ENCODE measurements around the gene MPHOSPH8.

MPHOSPH8 gene

GRCh38 chr13:19589312-19589711 lies 44.1 kb upstream of the MPHOSPH8 start:
- Histone ChIP-seq H3K79me2 (ENCODE audit: control insufficient read depth, low read length) (no peaks in the 10 kb centered on the region), H3K36me3 (ENCODE audit: control insufficient read depth, low read length) (no peaks in the 10 kb centered on the region), H3F3A (ENCODE audit: control insufficient read depth, insufficient read depth) (peaks cover 3% of the 10 kb centered on the region; the same call in 1 of the 2 replicates), H3K27ac (ENCODE audit: low read depth, low read length) (no peak overlapping the region), H3K4me1 (ENCODE audit: control insufficient read depth, low read length) (peaks cover 16% of the 10 kb centered on the region), H3K9me2 (replicated peaks; ENCODE audit: control insufficient read depth, low read length) (no peaks in the 10 kb centered on the region), H3K4me2 (ENCODE audit: low read length) (no peak overlapping the region), H4K20me1 (ENCODE audit: control insufficient read depth, insufficient read depth, low read depth, low read length) (no peaks in the 10 kb centered on the region), H3K27me3 (ENCODE audit: control insufficient read depth, low read length) (no peaks in the 10 kb centered on the region; the same call in 1 of the 2 replicates), H3K9me3 (ENCODE audit: control insufficient read depth, insufficient read depth, low read length) (peaks cover 9% of the 10 kb centered on the region; the same call in 1 of the 2 replicates), H3K4me3 (ENCODE audit: low read length) (no peak overlapping the region)
- TF ChIP-seq EZH2phosphoT487 (IDR thresholded peaks at IDR 0.05; ENCODE audit: borderline replicate concordance, low read length) (no peak), CTCF (IDR thresholded peaks at IDR 0.05; ENCODE audit: low read depth, low read length, poor library complexity, severe bottlenecking) (no peak)

- Histone ChIP-seq H3K4me1 (ENCODE audit: control insufficient read depth, low read length) (peaks cover 16% of the 10 kb centered on the region), H3K4me3 (ENCODE audit: low read length) (no peak overlapping the region), H4K20me1 (ENCODE audit: control insufficient read depth, insufficient read depth, low read depth, low read length) (no peaks in the 10 kb centered on the region)
These were observed 43.0 kb upstream of the MPHOSPH8 start for GRCh38 chr13:19590423-19590822.

GRCh38 chr13:19591864-19592263 lies 41.6 kb upstream of the MPHOSPH8 start:
- no peak overlapping the region for H3K4me2 ChIP-seq (ENCODE audit: low read length)
- H3K36me3 ChIP-seq (ENCODE audit: control insufficient read depth, low read length) = no peaks in the 10 kb centered on the region
- H4K20me1 ChIP-seq (ENCODE audit: control insufficient read depth, insufficient read depth, low read depth, low read length) = no peaks in the 10 kb centered on the region
- no peaks in the 10 kb centered on the region; the same call in 1 of the 2 replicates for H3K27me3 ChIP-seq (ENCODE audit: control insufficient read depth, low read length)
- no peaks in the 10 kb centered on the region for H3K79me2 ChIP-seq (ENCODE audit: control insufficient read depth, low read length)
- H3K9me3 ChIP-seq (ENCODE audit: control insufficient read depth, insufficient read depth, low read length) = no peaks in the 10 kb centered on the region
- peaks cover 9% of the 10 kb centered on the region for H3K4me1 ChIP-seq (ENCODE audit: control insufficient read depth, low read length)
- H3K9me2 ChIP-seq (replicated peaks; ENCODE audit: control insufficient read depth, low read length) = no peaks in the 10 kb centered on the region
- peaks cover 3% of the 10 kb centered on the region; the same call in 1 of the 2 replicates for H3F3A ChIP-seq (ENCODE audit: control insufficient read depth, insufficient read depth)
- TF ChIP-seq CTCF (IDR thresholded peaks at IDR 0.05; ENCODE audit: low read depth, low read length, poor library complexity, severe bottlenecking) (no peak), EZH2phosphoT487 (IDR thresholded peaks at IDR 0.05; ENCODE audit: borderline replicate concordance, low read length) (no peak)
- no peak overlapping the region for H3K27ac ChIP-seq (ENCODE audit: low read depth, low read length)
- no peak overlapping the region for H3K4me3 ChIP-seq (ENCODE audit: low read length)

More at GRCh38 chr13:19590423-19590822, 43.0 kb upstream of the MPHOSPH8 start:
- Histone ChIP-seq H3F3A (ENCODE audit: control insufficient read depth, insufficient read depth) (peaks cover 3% of the 10 kb centered on the region; the same call in 1 of the 2 replicates), H3K4me2 (ENCODE audit: low read length) (no peak overlapping the region), H3K27me3 (ENCODE audit: control insufficient read depth, low read length) (no peaks in the 10 kb centered on the region; the same call in 1 of the 2 replicates), H3K9me2 (replicated peaks; ENCODE audit: control insufficient read depth, low read length) (no peaks in the 10 kb centered on the region), H3K36me3 (ENCODE audit: control insufficient read depth, low read length) (no peaks in the 10 kb centered on the region), H3K79me2 (ENCODE audit: control insufficient read depth, low read length) (no peaks in the 10 kb centered on the region), H3K27ac (ENCODE audit: low read depth, low read length) (no peak overlapping the region), H3K9me3 (ENCODE audit: control insufficient read depth, insufficient read depth, low read length) (peaks cover 9% of the 10 kb centered on the region; the same call in 1 of the 2 replicates)
- TF ChIP-seq CTCF (IDR thresholded peaks at IDR 0.05; ENCODE audit: low read depth, low read length, poor library complexity, severe bottlenecking) = no peak
- TF ChIP-seq EZH2phosphoT487 (IDR thresholded peaks at IDR 0.05; ENCODE audit: borderline replicate concordance, low read length) = no peak

Data from DOHH2 (cell line).